Endodermal cell (in vitro differentiated cells): ENCODE results near the gene LSG1. TPM values are rescaled to one million over a fixed set of nuclear protein-coding genes. Genes with fewer than 3 reads are reported as not detected.

Experiments
- DNase-seq: peaks from one replicate; pipeline ENCODE4 v3.0.0-alpha.2; 2017
- H3K27ac ChIP-seq: 2 replicates; pipeline ENCODE4 v1.5.1; 2013; ENCODE audit warnings: mild to moderate bottlenecking, low read depth, low read length, moderate library complexity
- H3K27me3 ChIP-seq: 2 replicates; pipeline ENCODE4 v1.6.1; 2013; ENCODE audit warnings: mild to moderate bottlenecking, low read length, moderate library complexity; ENCODE audit not compliant: insufficient read depth, control insufficient read depth, poor library complexity, severe bottlenecking
- H3K36me3 ChIP-seq: 2 replicates; pipeline ENCODE4 v1.7.0; 2013; ENCODE audit warnings: mild to moderate bottlenecking, low read length, moderate library complexity; ENCODE audit not compliant: control insufficient read depth, insufficient read depth
- H3K4me1 ChIP-seq: one replicate; pipeline ENCODE4 v1.7.0; 2013; ENCODE audit warnings: low read length; ENCODE audit not compliant: control insufficient read depth, insufficient read depth
- H3K4me3 ChIP-seq: 2 replicates; pipeline ENCODE4 v1.5.1; 2013; ENCODE audit warnings: mild to moderate bottlenecking, low read length, moderate library complexity
- H3K9ac ChIP-seq: 2 replicates; pipeline ENCODE4 v1.6.1; 2013; ENCODE audit warnings: mild to moderate bottlenecking, low read length, moderate library complexity; ENCODE audit not compliant: poor library complexity, severe bottlenecking; ENCODE audit errors: extremely low read depth
- H3K9me3 ChIP-seq: 2 replicates; pipeline ENCODE4 v1.6.1; 2013; ENCODE audit warnings: mild to moderate bottlenecking, low read length, moderate library complexity; ENCODE audit not compliant: control insufficient read depth
- H3K27ac Mint-ChIP-seq: 2 replicates; pipeline ENCODE4 v1.8.0; 2020; ENCODE audit warnings: mixed read lengths
- H3K27me3 Mint-ChIP-seq: 2 replicates; pipeline ENCODE4 v1.8.0; 2021; ENCODE audit warnings: mild to moderate bottlenecking, mixed read lengths; ENCODE audit not compliant: insufficient read depth
- H3K36me3 Mint-ChIP-seq: 2 replicates; pipeline ENCODE4 v1.8.0; 2020; ENCODE audit warnings: low read depth, mixed read lengths
- H3K4me1 Mint-ChIP-seq: 2 replicates; pipeline ENCODE4 v1.8.0; 2020; ENCODE audit warnings: mixed read lengths
- H3K4me3 Mint-ChIP-seq: 2 replicates; pipeline ENCODE4 v1.8.0; 2020; ENCODE audit warnings: mild to moderate bottlenecking, moderate library complexity, mixed read lengths
- H3K9me3 Mint-ChIP-seq: 2 replicates; pipeline ENCODE4 v1.8.0; 2020; ENCODE audit warnings: mild to moderate bottlenecking, mixed read lengths
- WGBS, 2 experiments: methylation state at CpG; one replicate each; pipeline versions ENCODE4 v1.1.5 to v1.1.7; 2013; ENCODE audit warnings: missing lambda C conversion rate in 2 of 2, mixed read lengths in 1 of 2; ENCODE audit not compliant: insufficient coverage in 1 of 2, insufficient read length in 1 of 2; 5-methylcytosine and 5-hydroxymethylcytosine counted together
- total RNA-seq, 2 donors: library from RNA; stranded (reverse); fragmentation: NEBNext Ultra II Directional in 1 of 2; extraction: Animal tissue kit (Norgen Biotek cat#: 25700) in 1 of 2; gene quantifications; 2 replicates in 1 of 2; 3 replicates in 1 of 2; pipeline ENCODE4 v1.2.1, GENCODE V29; 2021
- TF ChIP-seq, protein P1 (sequence below): fragments of 200-600 bp; sonication (generic); conservative IDR thresholded peaks from 2 replicates; pipeline ENCODE4 v1.5.0; 2021; ENCODE audit warnings: antibody characterized with exemption, mild to moderate bottlenecking

Gene LSG1
- total RNA-seq, 2 donors from 2014 or later, result 38.3 to 44.7 TPM

DNA sequence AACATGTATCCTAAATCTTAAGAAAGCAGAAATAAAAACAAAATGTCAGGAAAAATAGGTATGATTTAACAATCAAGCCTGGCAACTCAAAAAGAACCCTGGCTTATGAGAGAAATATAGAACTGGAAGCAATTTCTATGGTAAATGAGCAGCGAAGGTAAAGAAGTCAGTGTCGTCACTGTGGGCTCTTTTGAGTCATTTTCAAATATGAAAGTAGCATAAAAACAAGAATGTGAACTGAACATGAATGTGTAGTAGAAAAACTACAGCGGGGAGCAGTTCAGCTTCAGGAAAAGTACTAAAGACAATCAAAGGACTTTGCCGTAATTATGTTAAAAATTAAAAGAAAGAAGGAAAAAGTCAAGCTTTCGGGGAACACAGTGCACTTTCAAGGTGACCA is 17.5 kb downstream of the LSG1 start:
- H3K4me3 ChIP-seq, result no peak overlapping the region
- Mint-ChIP-seq H3K9me3 (no peaks in the 10 kb centered on the region), H3K36me3 (peaks cover 76% of the 10 kb centered on the region), H3K27me3 (no peaks in the 10 kb centered on the region), H3K4me1 (peaks cover 2% of the 10 kb centered on the region), H3K27ac (no peak overlapping the region), H3K4me3 (no peak overlapping the region)
- peaks cover 77% of the 10 kb centered on the region for H3K36me3 ChIP-seq
- 80 to 84% methylated on average over 5 of the region's 5 CpGs for WGBS, 2 experiments
- no peak overlapping the region for H3K9ac ChIP-seq
- no peaks in the 10 kb centered on the region for H3K4me1 ChIP-seq
- no peak for DNase-seq
- H3K9me3 ChIP-seq, result no peaks in the 10 kb centered on the region
- no peak overlapping the region for H3K27ac ChIP-seq
- TF ChIP-seq, protein P1, sequence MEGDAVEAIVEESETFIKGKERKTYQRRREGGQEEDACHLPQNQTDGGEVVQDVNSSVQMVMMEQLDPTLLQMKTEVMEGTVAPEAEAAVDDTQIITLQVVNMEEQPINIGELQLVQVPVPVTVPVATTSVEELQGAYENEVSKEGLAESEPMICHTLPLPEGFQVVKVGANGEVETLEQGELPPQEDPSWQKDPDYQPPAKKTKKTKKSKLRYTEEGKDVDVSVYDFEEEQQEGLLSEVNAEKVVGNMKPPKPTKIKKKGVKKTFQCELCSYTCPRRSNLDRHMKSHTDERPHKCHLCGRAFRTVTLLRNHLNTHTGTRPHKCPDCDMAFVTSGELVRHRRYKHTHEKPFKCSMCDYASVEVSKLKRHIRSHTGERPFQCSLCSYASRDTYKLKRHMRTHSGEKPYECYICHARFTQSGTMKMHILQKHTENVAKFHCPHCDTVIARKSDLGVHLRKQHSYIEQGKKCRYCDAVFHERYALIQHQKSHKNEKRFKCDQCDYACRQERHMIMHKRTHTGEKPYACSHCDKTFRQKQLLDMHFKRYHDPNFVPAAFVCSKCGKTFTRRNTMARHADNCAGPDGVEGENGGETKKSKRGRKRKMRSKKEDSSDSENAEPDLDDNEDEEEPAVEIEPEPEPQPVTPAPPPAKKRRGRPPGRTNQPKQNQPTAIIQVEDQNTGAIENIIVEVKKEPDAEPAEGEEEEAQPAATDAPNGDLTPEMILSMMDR, result no peak
- no peaks in the 10 kb centered on the region for H3K27me3 ChIP-seq

DNA sequence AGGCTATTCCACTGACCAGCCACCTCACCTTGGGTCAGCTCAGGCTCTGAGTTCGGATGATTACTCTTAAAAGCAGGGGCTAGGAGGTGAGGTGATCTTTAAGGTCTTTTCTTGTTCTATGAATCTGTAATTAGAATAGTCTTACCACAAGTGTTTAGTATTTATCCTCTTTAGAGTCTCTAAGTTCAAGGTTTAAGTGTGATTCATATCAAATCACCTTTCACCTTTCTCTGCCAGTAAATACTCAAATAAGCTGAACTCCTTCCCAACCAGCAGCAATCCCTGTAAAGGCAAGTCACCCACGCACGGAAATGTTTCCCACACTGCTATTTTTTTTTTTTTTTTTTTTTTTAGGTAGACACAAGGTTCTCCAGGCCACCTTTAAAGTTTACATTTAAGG is 24.2 kb downstream of the LSG1 start:
- H3K4me1 ChIP-seq, result no peaks in the 10 kb centered on the region
- Mint-ChIP-seq H3K9me3 (no peaks in the 10 kb centered on the region), H3K4me1 (no peaks in the 10 kb centered on the region), H3K27me3 (no peaks in the 10 kb centered on the region), H3K4me3 (no peak overlapping the region), H3K36me3 (peaks cover 73% of the 10 kb centered on the region), H3K27ac (no peak overlapping the region)
- H3K27ac ChIP-seq, result no peak overlapping the region
- H3K36me3 ChIP-seq, result peaks cover 84% of the 10 kb centered on the region
- TF ChIP-seq, protein P1, result no peak
- H3K9me3 ChIP-seq, result no peaks in the 10 kb centered on the region
- WGBS, 2 experiments, result 90 to 94% methylated on average over 2 to 3 of the region's 3 CpGs
- DNase-seq, result no peak
- no peaks in the 10 kb centered on the region for H3K27me3 ChIP-seq
- no peak overlapping the region for H3K4me3 ChIP-seq
- H3K9ac ChIP-seq, result no peak overlapping the region

DNA sequence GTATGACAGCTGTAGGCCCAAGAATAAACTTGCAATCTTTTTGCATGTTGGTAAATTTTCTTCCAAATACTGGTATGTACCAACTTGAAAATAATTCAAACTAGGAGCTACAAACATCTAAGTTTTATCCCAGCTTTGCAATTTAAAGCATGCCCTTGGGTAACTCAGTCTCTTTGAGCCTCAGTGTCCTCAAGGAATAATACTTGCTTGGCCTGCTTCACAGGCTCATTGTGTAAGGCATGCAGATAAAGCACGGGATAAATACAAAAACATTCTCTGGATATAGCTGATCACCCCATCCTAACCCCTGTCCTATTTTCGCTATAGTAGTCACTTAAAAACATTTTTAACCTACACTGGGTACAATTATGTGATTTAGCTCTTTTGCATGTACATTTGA is 29.2 kb downstream of the LSG1 start:
- no peak overlapping the region for H3K4me3 Mint-ChIP-seq
- Histone ChIP-seq H3K9ac (no peak overlapping the region), H3K4me1 (no peaks in the 10 kb centered on the region), H3K4me3 (no peak overlapping the region), H3K36me3 (peaks cover 61% of the 10 kb centered on the region), H3K27me3 (no peaks in the 10 kb centered on the region), H3K27ac (no peak overlapping the region), H3K9me3 (no peaks in the 10 kb centered on the region)
- WGBS, 2 experiments, result 89 to 100% methylated on average over 1 to 2 of the region's 2 CpGs
- TF ChIP-seq, protein P1, result no peak
- no peak overlapping the region for H3K27ac Mint-ChIP-seq
- no peak for DNase-seq
- peaks cover 9% of the 10 kb centered on the region for H3K4me1 Mint-ChIP-seq
- H3K36me3 Mint-ChIP-seq, result peaks cover 59% of the 10 kb centered on the region
- H3K9me3 Mint-ChIP-seq, result no peaks in the 10 kb centered on the region
- H3K27me3 Mint-ChIP-seq, result no peaks in the 10 kb centered on the region
